Measurements from ENCODE around the gene GPATCH4.

Gene GPATCH4

DNA sequence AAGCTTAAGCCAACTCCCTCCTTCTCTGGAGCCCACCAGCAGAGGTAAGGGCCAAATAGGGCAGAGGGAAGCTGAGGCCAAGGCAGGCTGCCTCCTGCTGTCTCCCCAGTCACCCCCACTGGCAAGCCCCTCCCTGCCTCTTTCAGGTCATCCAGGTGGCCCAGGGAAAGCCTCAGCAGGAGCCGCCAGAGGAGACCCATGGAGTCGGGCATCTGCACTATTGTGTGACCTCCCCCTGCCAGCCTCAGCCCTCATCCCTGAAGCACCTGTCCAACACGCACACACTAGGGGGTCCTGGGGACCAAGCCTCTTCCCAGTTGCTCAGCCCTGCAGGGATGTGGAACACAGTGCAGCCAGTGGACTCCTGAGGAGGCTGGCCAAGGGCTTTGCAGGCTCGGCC, 15.0 kb downstream of the GPATCH4 start:
- Histone ChIP-seq H3K27ac (ENCODE audit: low read depth, low read length) (no peak overlapping the region), H3K4me1 (ENCODE audit: control insufficient read depth, insufficient read depth, low read length) (peaks cover 18% of the 10 kb centered on the region), H3K9ac (ENCODE audit: low read length) (no peak overlapping the region), H3K36me3 (ENCODE audit: control insufficient read depth, insufficient read depth, low read length) (no peaks in the 10 kb centered on the region), H3K9me3 (ENCODE audit: control insufficient read depth, insufficient read depth, low read depth, low read length) (no peaks in the 10 kb centered on the region), H3K27me3 (ENCODE audit: control insufficient read depth, insufficient read depth, low read length) (no peaks in the 10 kb centered on the region), H3K4me3 (ENCODE audit: low read depth, low read length) (no peak overlapping the region)

DNA sequence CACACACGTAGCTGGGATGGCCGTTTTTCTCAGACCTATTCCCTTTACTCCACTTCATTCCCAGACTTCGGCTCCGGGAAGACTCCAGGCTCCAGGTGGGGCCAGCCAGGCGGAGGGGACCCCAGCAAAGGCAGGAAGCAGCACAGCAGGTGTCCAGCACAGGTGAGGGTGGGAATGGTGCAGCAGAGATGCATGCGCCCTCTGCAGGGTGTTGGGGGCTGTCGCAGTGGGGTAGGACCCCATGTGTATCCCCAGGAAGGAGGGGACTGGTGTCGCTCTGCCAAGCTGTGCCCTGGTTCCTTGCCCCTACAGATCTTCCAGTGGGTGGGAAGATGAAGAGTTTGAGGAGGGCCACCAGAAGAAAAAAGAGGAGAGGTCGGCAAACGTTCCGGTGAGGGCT, 16.5 kb downstream of the GPATCH4 start:
- no peaks in the 10 kb centered on the region for H3K27me3 ChIP-seq (ENCODE audit: control insufficient read depth, insufficient read depth, low read length)
- H3K4me3 ChIP-seq (ENCODE audit: low read depth, low read length) = no peak overlapping the region
- H3K9me3 ChIP-seq (ENCODE audit: control insufficient read depth, insufficient read depth, low read depth, low read length) = no peaks in the 10 kb centered on the region
- no peak overlapping the region for H3K27ac ChIP-seq (ENCODE audit: low read depth, low read length)
- peaks cover 10% of the 10 kb centered on the region for H3K4me1 ChIP-seq (ENCODE audit: control insufficient read depth, insufficient read depth, low read length)
- H3K36me3 ChIP-seq (ENCODE audit: control insufficient read depth, insufficient read depth, low read length) = no peaks in the 10 kb centered on the region
- no peak overlapping the region for H3K9ac ChIP-seq (ENCODE audit: low read length)

DNA sequence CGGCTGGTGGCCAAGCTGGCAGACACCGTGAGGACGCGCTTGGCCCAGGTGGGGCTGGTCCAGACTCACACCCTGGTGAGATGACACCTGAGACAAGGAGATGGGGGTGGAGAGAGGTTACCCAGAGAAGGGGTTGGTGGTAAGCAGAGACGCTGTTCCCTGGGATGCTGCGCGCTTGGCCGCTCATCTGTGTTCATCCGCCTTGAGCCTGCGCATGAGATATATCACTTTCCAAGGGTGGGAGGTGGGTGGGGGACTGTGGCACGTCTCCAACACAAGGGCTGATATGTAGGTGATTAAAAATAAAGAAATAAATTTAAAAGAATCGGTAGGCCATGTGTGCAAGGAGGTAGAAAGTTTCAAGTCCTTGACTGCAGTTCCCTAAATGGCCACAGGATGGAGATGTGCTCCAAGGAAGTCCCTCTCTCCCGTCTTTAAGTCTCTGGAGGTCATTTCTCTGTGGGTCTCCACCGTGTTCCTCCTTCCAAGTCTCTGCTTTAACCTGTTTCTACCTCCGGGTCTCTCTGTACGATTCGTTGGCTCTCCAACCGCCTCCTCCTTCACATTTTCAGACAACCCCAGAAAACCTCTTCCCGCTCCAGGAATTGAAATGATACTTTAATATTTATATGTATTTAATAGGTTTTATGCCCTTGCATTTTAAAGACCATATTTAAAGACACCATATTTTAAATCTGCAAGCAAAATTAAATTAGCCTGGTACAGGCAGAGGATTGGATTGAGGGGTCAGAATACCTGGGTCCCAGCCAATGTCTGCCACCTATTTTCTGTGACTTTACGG, 17.3 kb downstream of the GPATCH4 start:
- Histone ChIP-seq H3K27ac (ENCODE audit: low read depth, low read length) (no peak overlapping the region), H3K9ac (ENCODE audit: low read length) (no peak overlapping the region), H3K4me1 (ENCODE audit: control insufficient read depth, insufficient read depth, low read length) (peaks cover 10% of the 10 kb centered on the region), H3K4me3 (ENCODE audit: low read depth, low read length) (no peak overlapping the region), H3K27me3 (ENCODE audit: control insufficient read depth, insufficient read depth, low read length) (no peaks in the 10 kb centered on the region), H3K9me3 (ENCODE audit: control insufficient read depth, insufficient read depth, low read depth, low read length) (no peaks in the 10 kb centered on the region), H3K36me3 (ENCODE audit: control insufficient read depth, insufficient read depth, low read length) (no peaks in the 10 kb centered on the region)

DNA sequence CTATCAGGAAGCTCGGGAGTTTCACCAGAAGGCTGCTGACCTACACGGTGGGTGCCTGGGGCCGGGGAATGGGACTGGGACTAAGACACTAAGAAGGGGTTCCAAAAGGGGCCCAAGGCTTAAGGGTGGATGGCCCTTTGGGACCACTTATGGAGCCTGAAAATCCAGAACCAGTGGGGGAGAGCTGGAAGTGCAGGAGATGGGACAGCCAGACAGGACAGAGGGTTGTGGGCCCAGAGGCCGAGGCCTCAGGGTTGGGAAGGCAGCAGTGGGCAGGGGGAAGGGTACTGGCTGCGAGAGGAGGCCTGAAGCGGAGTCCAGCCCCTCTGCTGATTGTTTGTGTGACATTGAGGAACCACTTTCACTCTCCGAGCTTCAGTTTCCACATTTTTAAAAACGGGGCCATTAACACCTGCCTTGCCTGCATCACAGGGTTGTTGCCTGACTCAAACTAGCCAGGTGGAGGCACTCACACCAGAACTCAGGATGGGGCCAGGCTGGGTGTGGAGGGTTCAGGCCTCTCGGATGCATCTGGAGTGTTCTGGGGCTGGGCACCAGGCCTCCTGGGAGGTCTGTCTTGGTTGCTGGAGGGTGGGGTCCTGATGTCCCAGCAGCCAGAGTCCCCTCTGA, 18.8 kb downstream of the GPATCH4 start:
- H3K9ac ChIP-seq (ENCODE audit: low read length) = no peak overlapping the region
- no peaks in the 10 kb centered on the region for H3K27me3 ChIP-seq (ENCODE audit: control insufficient read depth, insufficient read depth, low read length)
- H3K4me3 ChIP-seq (ENCODE audit: low read depth, low read length) = no peak overlapping the region
- no peak overlapping the region for H3K27ac ChIP-seq (ENCODE audit: low read depth, low read length)
- no peaks in the 10 kb centered on the region for H3K36me3 ChIP-seq (ENCODE audit: control insufficient read depth, insufficient read depth, low read length)
- no peaks in the 10 kb centered on the region for H3K9me3 ChIP-seq (ENCODE audit: control insufficient read depth, insufficient read depth, low read depth, low read length)
- peaks cover 10% of the 10 kb centered on the region for H3K4me1 ChIP-seq (ENCODE audit: control insufficient read depth, insufficient read depth, low read length)

DNA sequence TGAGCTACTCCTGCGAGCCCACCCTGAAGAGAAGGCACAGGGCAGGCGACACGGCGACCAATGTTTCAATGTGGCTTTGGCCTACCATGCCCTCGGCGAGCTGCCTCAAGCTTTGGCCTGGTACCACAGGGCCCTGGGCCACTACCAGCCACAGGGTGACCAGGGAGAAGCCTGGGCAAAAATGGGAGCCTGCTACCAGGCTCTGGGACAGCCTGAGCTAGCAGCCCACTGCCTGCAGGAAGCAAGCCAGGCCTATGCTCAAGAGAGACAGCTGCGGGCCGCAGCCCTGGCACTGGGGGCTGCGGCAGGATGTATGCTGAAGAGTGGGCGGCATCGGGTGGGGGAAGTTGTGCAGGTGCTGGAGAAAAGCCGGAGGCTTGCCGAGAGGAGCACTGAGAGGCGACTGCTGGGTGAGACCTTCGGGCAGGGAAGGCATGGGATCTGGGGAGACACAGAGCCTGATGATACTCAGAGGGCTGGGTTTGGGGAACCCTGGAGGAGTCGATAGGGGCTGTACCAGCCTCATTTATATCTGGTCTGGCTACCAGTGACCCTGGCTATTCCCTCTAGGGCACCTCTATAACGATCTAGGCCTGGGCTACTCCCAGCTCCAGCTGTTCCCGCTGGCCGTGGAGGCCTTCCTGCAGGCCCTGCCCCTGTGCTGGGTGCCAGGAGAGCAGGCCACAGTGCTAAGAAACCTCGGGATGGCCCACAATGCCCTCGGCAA, 19.5 kb downstream of the GPATCH4 start:
- no peaks in the 10 kb centered on the region for H3K27me3 ChIP-seq (ENCODE audit: control insufficient read depth, insufficient read depth, low read length)
- no peaks in the 10 kb centered on the region for H3K9me3 ChIP-seq (ENCODE audit: control insufficient read depth, insufficient read depth, low read depth, low read length)
- no peak overlapping the region for H3K4me3 ChIP-seq (ENCODE audit: low read depth, low read length)
- no peak overlapping the region for H3K27ac ChIP-seq (ENCODE audit: low read depth, low read length)
- H3K36me3 ChIP-seq (ENCODE audit: control insufficient read depth, insufficient read depth, low read length) = no peaks in the 10 kb centered on the region
- H3K9ac ChIP-seq (ENCODE audit: low read length) = no peak overlapping the region
- peaks cover 10% of the 10 kb centered on the region for H3K4me1 ChIP-seq (ENCODE audit: control insufficient read depth, insufficient read depth, low read length)

DNA sequence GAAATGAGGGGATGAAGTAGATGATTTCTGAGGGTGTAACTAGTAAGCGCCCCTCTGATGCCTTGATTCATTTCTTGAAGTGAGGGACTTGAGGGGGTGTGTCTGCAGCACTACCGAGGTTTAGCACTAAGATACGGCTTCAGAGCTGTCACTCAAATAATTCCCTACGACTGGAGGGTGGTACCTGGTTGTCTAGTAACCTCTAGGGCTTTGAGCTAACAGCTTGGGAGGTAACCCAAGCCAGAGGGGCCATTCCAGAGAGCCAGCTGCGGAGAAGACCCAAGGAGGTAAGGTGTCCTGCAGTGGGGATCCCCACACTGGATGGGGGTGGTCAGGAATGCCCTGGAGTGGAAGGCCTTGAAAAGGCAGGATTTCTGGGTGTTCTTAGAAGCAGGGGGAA, 21.8 kb downstream of the GPATCH4 start, which contains the start of gene TTC24:
TSS of gene TTC24 (plus strand) at position 252 of the 400 bp plus-strand sequence. CDS start 1,642 bp downstream, outside the sequence.
- Histone ChIP-seq H3K36me3 (ENCODE audit: control insufficient read depth, insufficient read depth, low read length) (no peaks in the 10 kb centered on the region), H3K27me3 (ENCODE audit: control insufficient read depth, insufficient read depth, low read length) (no peaks in the 10 kb centered on the region), H3K9me3 (ENCODE audit: control insufficient read depth, insufficient read depth, low read depth, low read length) (no peaks in the 10 kb centered on the region), H3K9ac (ENCODE audit: low read length) (no peak within 1 kb of the TSS), H3K27ac (ENCODE audit: low read depth, low read length) (no peak within 1 kb of the TSS), H3K4me3 (ENCODE audit: low read depth, low read length) (no peak within 1 kb of the TSS), H3K4me1 (ENCODE audit: control insufficient read depth, insufficient read depth, low read length) (peaks cover 2% of the 10 kb centered on the region)

DNA sequence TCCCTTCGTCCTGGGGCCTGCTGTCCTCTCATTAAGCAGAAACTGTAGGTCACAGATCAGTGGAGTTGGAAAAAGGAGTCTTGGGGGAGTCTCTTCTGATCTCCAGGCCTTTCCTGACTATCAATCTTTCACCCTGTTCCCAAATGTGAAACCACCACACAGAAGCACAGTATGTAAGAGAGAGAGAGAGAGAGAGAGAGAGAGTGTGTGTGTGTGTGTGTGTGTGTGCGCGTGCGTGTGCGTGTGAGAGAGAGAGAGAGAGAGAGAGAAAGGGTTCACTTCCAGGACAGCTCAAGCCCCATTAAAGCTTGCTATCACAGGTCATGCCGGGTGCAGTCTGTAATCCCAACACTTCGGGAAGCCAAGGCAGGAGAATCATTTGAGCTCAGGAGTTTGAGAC, 23.2 kb downstream of the GPATCH4 start:
- Histone ChIP-seq H3K9me3 (ENCODE audit: control insufficient read depth, insufficient read depth, low read depth, low read length) (no peaks in the 10 kb centered on the region), H3K36me3 (ENCODE audit: control insufficient read depth, insufficient read depth, low read length) (no peaks in the 10 kb centered on the region), H3K4me1 (ENCODE audit: control insufficient read depth, insufficient read depth, low read length) (no peaks in the 10 kb centered on the region), H3K27ac (ENCODE audit: low read depth, low read length) (no peak overlapping the region), H3K9ac (ENCODE audit: low read length) (no peak overlapping the region), H3K27me3 (ENCODE audit: control insufficient read depth, insufficient read depth, low read length) (no peaks in the 10 kb centered on the region), H3K4me3 (ENCODE audit: low read depth, low read length) (no peak overlapping the region)

DNA sequence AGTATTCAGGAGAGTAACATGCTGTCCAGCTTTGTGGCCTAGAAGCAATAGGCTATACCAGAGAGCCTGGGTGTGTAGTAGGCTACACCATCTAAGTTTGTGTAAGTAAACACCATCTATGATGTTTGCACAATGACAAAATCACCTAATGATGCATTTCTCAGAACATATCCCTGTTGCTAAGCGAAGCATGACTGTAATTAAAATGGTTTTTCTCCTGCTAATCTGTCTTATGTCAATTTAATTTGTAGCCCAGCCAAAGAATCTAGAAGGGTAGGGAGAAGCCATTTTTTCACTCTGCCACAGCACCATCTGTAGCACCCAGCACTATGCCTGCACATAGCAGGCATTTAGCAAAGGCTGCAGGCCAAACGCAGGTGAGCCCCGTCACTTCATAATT, 23.7 kb downstream of the GPATCH4 start:
- Histone ChIP-seq H3K36me3 (ENCODE audit: control insufficient read depth, insufficient read depth, low read length) (no peaks in the 10 kb centered on the region), H3K9me3 (ENCODE audit: control insufficient read depth, insufficient read depth, low read depth, low read length) (no peaks in the 10 kb centered on the region), H3K27me3 (ENCODE audit: control insufficient read depth, insufficient read depth, low read length) (no peaks in the 10 kb centered on the region), H3K27ac (ENCODE audit: low read depth, low read length) (no peak overlapping the region), H3K4me3 (ENCODE audit: low read depth, low read length) (no peak overlapping the region), H3K9ac (ENCODE audit: low read length) (no peak overlapping the region), H3K4me1 (ENCODE audit: control insufficient read depth, insufficient read depth, low read length) (no peaks in the 10 kb centered on the region)

DNA sequence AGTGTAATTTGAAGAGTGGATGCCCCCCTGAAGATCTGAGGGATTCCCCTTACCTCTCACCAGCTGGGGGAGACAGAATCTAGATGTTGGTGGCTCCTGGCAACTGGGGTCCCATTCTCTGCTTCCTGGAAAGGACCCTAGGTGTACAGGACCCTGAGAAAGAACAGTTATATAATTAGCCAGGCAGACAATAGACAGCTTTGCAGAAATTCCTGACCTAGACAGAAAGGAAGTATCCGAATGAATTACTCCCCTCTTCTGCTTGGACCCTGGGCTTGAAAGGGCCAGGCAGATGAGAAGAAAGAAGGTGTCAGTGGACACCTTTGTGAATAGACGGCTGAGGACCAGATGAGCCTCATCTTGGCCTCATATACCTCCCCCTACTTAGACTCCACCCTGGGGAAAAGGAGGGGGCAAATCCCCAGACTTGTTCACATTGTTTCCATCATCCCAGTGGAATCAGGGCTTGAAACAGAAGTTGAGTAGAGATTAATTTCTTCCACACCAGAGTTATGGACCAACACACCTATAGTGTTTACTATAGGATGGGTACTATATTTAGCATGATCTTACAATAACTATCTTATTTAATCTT, 27.1 kb downstream of the GPATCH4 start:
- no peak overlapping the region for H3K9ac ChIP-seq (ENCODE audit: low read length)
- H3K9me3 ChIP-seq (ENCODE audit: control insufficient read depth, insufficient read depth, low read depth, low read length) = no peaks in the 10 kb centered on the region
- H3K4me3 ChIP-seq (ENCODE audit: low read depth, low read length) = no peak overlapping the region
- H3K27ac ChIP-seq (ENCODE audit: low read depth, low read length) = no peak overlapping the region
- H3K36me3 ChIP-seq (ENCODE audit: control insufficient read depth, insufficient read depth, low read length) = peaks cover 5% of the 10 kb centered on the region; the same call in 1 of the 2 replicates
- peaks cover 9% of the 10 kb centered on the region; the same call in 1 of the 2 replicates for H3K4me1 ChIP-seq (ENCODE audit: control insufficient read depth, insufficient read depth, low read length)
- H3K27me3 ChIP-seq (ENCODE audit: control insufficient read depth, insufficient read depth, low read length) = no peaks in the 10 kb centered on the region

DNA sequence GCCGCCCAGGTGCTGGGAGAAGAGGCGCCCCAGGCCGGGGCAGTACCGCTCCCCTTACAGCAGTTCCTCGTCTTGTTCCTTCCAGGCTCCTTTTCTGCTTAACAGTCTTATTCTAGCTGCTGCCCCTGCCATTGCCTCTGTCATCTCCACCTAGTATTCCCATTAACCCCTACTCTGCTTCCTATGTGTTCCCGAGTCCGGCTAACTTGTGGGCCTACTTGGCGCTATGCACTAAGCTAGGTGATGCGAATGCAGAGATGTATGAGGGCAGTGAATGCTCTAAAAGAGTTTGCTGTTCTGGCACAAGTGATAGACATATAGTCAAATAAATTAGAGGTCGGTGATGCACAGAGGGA, 28.6 kb downstream of the GPATCH4 start:
- H3K9ac ChIP-seq (ENCODE audit: low read length) = no peak overlapping the region
- H3K9me3 ChIP-seq (ENCODE audit: control insufficient read depth, insufficient read depth, low read depth, low read length) = no peaks in the 10 kb centered on the region
- H3K4me1 ChIP-seq (ENCODE audit: control insufficient read depth, insufficient read depth, low read length) = peaks cover 9% of the 10 kb centered on the region; the same call in 1 of the 2 replicates
- H3K27me3 ChIP-seq (ENCODE audit: control insufficient read depth, insufficient read depth, low read length) = no peaks in the 10 kb centered on the region
- H3K27ac ChIP-seq (ENCODE audit: low read depth, low read length) = no peak overlapping the region
- peaks cover 13% of the 10 kb centered on the region; the same call in 1 of the 2 replicates for H3K36me3 ChIP-seq (ENCODE audit: control insufficient read depth, insufficient read depth, low read length)
- H3K4me3 ChIP-seq (ENCODE audit: low read depth, low read length) = peak overlapping the region; percentile 86
